ENCODE measurements around the gene COL6A1. TPM values are rescaled to one million over a fixed set of nuclear protein-coding genes. Genes with fewer than 3 reads are reported as not detected.

The COL6A1 gene
- total and polyA plus RNA-seq, 2 of the 13 experiments (the other 11 are each of a cell fraction or from before 2014, with no cell fraction given), result 3.1 to 4.8 TPM

DNA sequence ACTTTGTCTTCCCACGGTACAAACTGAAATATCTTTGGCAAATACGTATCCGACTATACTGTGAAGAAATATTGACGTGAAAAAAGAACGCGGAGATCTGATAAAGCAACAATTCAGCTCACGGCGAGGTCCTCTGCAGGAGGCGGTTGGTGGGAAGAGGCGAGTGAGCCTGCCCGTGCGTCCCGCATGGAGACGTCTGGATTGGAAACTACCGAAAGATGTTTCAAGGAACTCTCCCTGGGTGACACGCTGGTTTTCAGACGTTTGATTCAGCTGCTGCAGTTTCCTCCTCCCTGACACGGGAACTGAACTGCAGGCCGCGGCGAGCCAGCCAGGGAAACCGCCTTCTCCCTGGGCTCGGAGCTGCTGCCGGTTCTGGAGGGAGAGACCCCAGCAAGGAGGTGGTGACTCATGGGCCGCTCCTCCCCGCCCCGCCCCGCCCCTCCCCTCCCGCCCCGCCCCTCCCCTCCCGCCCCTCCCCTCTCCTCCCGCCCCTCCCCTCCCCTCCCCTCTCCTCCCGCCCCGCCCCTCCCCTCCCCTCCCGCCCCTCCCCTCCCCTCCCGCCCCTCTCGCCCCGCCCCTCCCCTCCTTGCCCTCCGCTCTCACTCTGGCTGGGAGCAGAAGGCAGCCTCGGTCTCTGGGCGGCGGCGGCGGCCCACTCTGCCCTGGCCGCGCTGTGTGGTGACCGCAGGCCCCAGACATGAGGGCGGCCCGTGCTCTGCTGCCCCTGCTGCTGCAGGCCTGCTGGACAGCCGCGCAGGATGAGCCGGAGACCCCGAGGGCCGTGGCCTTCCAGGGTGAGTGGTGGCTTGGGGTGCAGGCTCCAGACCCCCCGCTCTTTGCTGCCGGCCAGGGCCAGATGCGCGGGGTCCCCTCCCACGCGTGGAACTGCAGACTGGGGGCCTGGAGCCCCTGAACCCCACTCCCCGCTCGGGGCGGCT, at the start of gene COL6A1 (continued):
- no peak for TF ChIP-seq RBAK (CRISPR knock-in tag; IDR thresholded peaks at IDR 0.05)
- TF ChIP-seq NFE2L2 (IDR thresholded peaks at IDR 0.05; ENCODE audit: low read length), result no peak
- peak; percentile 55; the same call in 1 of the 2 replicates for TF ChIP-seq TAF1 (CRISPR knock-in tag; IDR thresholded peaks at IDR 0.05)
- TF ChIP-seq, protein P1, sequence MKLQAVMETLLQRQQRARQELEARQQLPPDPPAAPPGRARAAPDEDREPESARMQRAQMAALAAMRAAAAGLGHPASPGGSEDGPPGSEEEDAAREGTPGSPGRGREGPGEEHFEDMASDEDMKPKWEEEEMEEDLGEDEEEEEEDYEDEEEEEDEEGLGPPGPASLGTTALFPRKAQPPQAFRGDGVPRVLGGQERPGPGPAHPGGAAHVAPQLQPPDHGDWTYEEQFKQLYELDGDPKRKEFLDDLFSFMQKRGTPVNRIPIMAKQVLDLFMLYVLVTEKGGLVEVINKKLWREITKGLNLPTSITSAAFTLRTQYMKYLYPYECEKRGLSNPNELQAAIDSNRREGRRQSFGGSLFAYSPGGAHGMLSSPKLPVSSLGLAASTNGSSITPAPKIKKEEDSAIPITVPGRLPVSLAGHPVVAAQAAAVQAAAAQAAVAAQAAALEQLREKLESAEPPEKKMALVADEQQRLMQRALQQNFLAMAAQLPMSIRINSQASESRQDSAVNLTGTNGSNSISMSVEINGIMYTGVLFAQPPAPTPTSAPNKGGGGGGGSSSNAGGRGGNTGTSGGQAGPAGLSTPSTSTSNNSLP (IDR thresholded peaks at IDR 0.05; ENCODE audit: low read depth, low read length), result no peak
- TF ChIP-seq BRCA1 (CRISPR knock-in tag; IDR thresholded peaks at IDR 0.05), result no peak
- no peak for TF ChIP-seq ZNF644 (CRISPR knock-in tag; IDR thresholded peaks at IDR 0.05; ENCODE audit: low read depth)
- TF ChIP-seq PTBP1 (IDR thresholded peaks at IDR 0.05; ENCODE audit: low read depth, low read length, poor library complexity, severe bottlenecking), result no peak
- no peak for TF ChIP-seq GABPA (IDR thresholded peaks at IDR 0.05; ENCODE audit: low read depth, low read length)
- no peak for TF ChIP-seq GABPA (CRISPR knock-in tag; IDR thresholded peaks at IDR 0.05; ENCODE audit: low read depth)
- TF ChIP-seq, protein P2, sequence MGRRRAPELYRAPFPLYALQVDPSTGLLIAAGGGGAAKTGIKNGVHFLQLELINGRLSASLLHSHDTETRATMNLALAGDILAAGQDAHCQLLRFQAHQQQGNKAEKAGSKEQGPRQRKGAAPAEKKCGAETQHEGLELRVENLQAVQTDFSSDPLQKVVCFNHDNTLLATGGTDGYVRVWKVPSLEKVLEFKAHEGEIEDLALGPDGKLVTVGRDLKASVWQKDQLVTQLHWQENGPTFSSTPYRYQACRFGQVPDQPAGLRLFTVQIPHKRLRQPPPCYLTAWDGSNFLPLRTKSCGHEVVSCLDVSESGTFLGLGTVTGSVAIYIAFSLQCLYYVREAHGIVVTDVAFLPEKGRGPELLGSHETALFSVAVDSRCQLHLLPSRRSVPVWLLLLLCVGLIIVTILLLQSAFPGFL (CRISPR knock-in tag; IDR thresholded peaks at IDR 0.05), result no peak
- TF ChIP-seq ZNF562 (CRISPR knock-in tag; IDR thresholded peaks at IDR 0.05; ENCODE audit: borderline replicate concordance), result no peak
- TF ChIP-seq, protein P3, sequence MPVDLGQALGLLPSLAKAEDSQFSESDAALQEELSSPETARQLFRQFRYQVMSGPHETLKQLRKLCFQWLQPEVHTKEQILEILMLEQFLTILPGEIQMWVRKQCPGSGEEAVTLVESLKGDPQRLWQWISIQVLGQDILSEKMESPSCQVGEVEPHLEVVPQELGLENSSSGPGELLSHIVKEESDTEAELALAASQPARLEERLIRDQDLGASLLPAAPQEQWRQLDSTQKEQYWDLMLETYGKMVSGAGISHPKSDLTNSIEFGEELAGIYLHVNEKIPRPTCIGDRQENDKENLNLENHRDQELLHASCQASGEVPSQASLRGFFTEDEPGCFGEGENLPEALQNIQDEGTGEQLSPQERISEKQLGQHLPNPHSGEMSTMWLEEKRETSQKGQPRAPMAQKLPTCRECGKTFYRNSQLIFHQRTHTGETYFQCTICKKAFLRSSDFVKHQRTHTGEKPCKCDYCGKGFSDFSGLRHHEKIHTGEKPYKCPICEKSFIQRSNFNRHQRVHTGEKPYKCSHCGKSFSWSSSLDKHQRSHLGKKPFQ (CRISPR knock-in tag; IDR thresholded peaks at IDR 0.05; ENCODE audit: insufficient replicate concordance), result no peak
- TF ChIP-seq SP5 (CRISPR knock-in tag; IDR thresholded peaks at IDR 0.05; ENCODE audit: borderline replicate concordance, low read depth), result no peak
- TF ChIP-seq, protein P4, sequence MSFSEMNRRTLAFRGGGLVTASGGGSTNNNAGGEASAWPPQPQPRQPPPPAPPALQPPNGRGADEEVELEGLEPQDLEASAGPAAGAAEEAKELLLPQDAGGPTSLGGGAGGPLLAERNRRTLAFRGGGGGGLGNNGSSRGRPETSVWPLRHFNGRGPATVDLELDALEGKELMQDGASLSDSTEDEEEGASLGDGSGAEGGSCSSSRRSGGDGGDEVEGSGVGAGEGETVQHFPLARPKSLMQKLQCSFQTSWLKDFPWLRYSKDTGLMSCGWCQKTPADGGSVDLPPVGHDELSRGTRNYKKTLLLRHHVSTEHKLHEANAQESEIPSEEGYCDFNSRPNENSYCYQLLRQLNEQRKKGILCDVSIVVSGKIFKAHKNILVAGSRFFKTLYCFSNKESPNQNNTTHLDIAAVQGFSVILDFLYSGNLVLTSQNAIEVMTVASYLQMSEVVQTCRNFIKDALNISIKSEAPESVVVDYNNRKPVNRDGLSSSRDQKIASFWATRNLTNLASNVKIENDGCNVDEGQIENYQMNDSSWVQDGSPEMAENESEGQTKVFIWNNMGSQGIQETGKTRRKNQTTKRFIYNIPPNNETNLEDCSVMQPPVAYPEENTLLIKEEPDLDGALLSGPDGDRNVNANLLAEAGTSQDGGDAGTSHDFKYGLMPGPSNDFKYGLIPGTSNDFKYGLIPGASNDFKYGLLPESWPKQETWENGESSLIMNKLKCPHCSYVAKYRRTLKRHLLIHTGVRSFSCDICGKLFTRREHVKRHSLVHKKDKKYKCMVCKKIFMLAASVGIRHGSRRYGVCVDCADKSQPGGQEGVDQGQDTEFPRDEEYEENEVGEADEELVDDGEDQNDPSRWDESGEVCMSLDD (CRISPR knock-in tag; IDR thresholded peaks at IDR 0.05; ENCODE audit: borderline replicate concordance), result peak; percentile 59; the same call in 1 of the 2 replicates
- TF ChIP-seq, protein P5, sequence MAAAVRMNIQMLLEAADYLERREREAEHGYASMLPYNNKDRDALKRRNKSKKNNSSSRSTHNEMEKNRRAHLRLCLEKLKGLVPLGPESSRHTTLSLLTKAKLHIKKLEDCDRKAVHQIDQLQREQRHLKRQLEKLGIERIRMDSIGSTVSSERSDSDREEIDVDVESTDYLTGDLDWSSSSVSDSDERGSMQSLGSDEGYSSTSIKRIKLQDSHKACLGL (CRISPR knock-in tag; IDR thresholded peaks at IDR 0.05), result no peak
- no peak for TF ChIP-seq ZSCAN9 (CRISPR knock-in tag; IDR thresholded peaks at IDR 0.05; ENCODE audit: borderline replicate concordance)
- TF ChIP-seq KAT8 (CRISPR knock-in tag; IDR thresholded peaks at IDR 0.05), result no peak
- no peak for TF ChIP-seq KLF6 (CRISPR knock-in tag; IDR thresholded peaks at IDR 0.05)
- TF ChIP-seq SKI (IDR thresholded peaks at IDR 0.05; ENCODE audit: partially characterized antibody), result no peak
- TF ChIP-seq ZNF282 (IDR thresholded peaks at IDR 0.05; ENCODE audit: partially characterized antibody), result no peak
- no peak for TF ChIP-seq ZFP37 (CRISPR knock-in tag; IDR thresholded peaks at IDR 0.05; ENCODE audit: borderline replicate concordance)
- peak; percentile 55 for TF ChIP-seq HNRNPK (IDR thresholded peaks at IDR 0.05; ENCODE audit: low read depth, low read length, poor library complexity, severe bottlenecking)
- no peak for TF ChIP-seq ZNF747 (CRISPR knock-in tag; IDR thresholded peaks at IDR 0.05; ENCODE audit: borderline replicate concordance)

Measured in HepG2 (cell line).